H4 (cell line): Measurements from ENCODE around the gene BCAN. TPM values are rescaled to one million over a fixed set of nuclear protein-coding genes. Genes with fewer than 3 reads are reported as not detected.
"Not testable (repeated sequence)": the region's sequence is repeated elsewhere in the genome, so short reads cannot be mapped to it uniquely, and the experiment has no call there.

Experiments
- DNase-seq: peaks from one replicate; pipeline ENCODE4 v3.0.0-alpha.2; 2015; ENCODE audit warnings: low spot score
- total RNA-seq: library from RNA; depleted of rRNA; stranded (reverse); fragments of >200 nt; shearing (Covaris generic); gene quantifications from 2 replicates; pipeline ENCODE4 v1.2.3, GENCODE V29; 2014; rRNA removed

The BCAN gene
- 0.06 TPM in 1 of 2 replicates, not detected in the other for total RNA-seq

GRCh38 chr1:156641761-156642264 is at the start of gene BCAN:
Gene BCAN, plus strand, starts transcription at chr1:156642117. Its CDS starts 3,938 bp downstream, at chr1:156646055.
- no peak for DNase-seq

GRCh38 chr1:156592158-156592909 is 49.6 kb upstream of the BCAN start:
- no peak for DNase-seq

GRCh38 chr1:156592910-156593660 is 48.8 kb upstream of the BCAN start:
- DNase-seq: no peak

- DNase-seq: no peak
These were observed 48.3 kb upstream of the BCAN start for GRCh38 chr1:156593661-156593989.

- DNase-seq: no peak
These were observed 47.7 kb upstream of the BCAN start for GRCh38 chr1:156594190-156594589.

GRCh38 chr1:156595016-156595415 is 46.9 kb upstream of the BCAN start:
- DNase-seq: no peak

- no peak for DNase-seq
These were observed 45.5 kb upstream of the BCAN start for GRCh38 chr1:156596426-156596825.

GRCh38 chr1:156598125-156598524 is 43.8 kb upstream of the BCAN start:
- no peak for DNase-seq

- DNase-seq: no peak
These were observed 43.0 kb upstream of the BCAN start for GRCh38 chr1:156598731-156599432.

GRCh38 chr1:156599811-156600210 is 42.1 kb upstream of the BCAN start:
- no peak for DNase-seq

- DNase-seq: no peak
These were observed 41.2 kb upstream of the BCAN start for GRCh38 chr1:156600733-156601121.

GRCh38 chr1:156601122-156601830 is 40.6 kb upstream of the BCAN start, which contains the start of gene GPATCH4:
Gene GPATCH4, minus strand, starts transcription at chr1:156601479.
- DNase-seq: peak; percentile 85

GRCh38 chr1:156601892-156602291 is 40.0 kb upstream of the BCAN start:
- DNase-seq: no peak

GRCh38 chr1:156602557-156602993 is 39.3 kb upstream of the BCAN start:
- no peak for DNase-seq

- DNase-seq: not testable (repeated sequence)
These were observed 34.6 kb upstream of the BCAN start for GRCh38 chr1:156607344-156607743.

- DNase-seq: peak; percentile 74
These were observed 33.8 kb upstream of the BCAN start for GRCh38 chr1:156608036-156608674.

- no peak for DNase-seq
These were observed 32.9 kb upstream of the BCAN start for GRCh38 chr1:156608981-156609380.

GRCh38 chr1:156610072-156610471 is 31.8 kb upstream of the BCAN start:
- not testable (repeated sequence) for DNase-seq

- no peak for DNase-seq
These were observed 29.3 kb upstream of the BCAN start for GRCh38 chr1:156612666-156613065.

- DNase-seq: no peak
These were observed 26.0 kb upstream of the BCAN start for GRCh38 chr1:156615946-156616345.

- peak; percentile 38 for DNase-seq
These were observed 25.5 kb upstream of the BCAN start for GRCh38 chr1:156616463-156616862.
